ENCODE measurements around the gene ZDHHC8. TPM values are rescaled to one million over a fixed set of nuclear protein-coding genes. Genes with fewer than 3 reads are reported as not detected.

ZDHHC8 gene
- total and polyA plus RNA-seq, 10 of the 15 experiments (the other 5 are each of a cell fraction or from before 2014, with no cell fraction given), result 0.03 to 46.3 (median 5.3) TPM

GRCh38 chr22:20137113-20137512 is 5.5 kb downstream of the ZDHHC8 start:
- no peak for FAIRE-seq
- Histone ChIP-seq H3K9me3 (replicated peaks; ENCODE audit: control insufficient read depth, insufficient read depth, low read length) (no peaks in the 10 kb centered on the region), H3K4me2 (ENCODE audit: control insufficient read depth, insufficient read depth) (no peak overlapping the region), H3K79me2 (ENCODE audit: control insufficient read depth, insufficient read depth, low read length) (peaks cover 7% of the 10 kb centered on the region), H2AFZ (ENCODE audit: control insufficient read depth, low read depth, low read length) (no peak overlapping the region), H3K36me3 (ENCODE audit: control insufficient read depth in 2 of 2, insufficient read depth in 2 of 2, low read length in 1 of 2) (no peaks in the 10 kb centered on the region; a peak in 1 of 4 replicates), H3K27ac (ENCODE audit: control insufficient read depth, insufficient read depth) (no peak overlapping the region), H3K9ac (ENCODE audit: control insufficient read depth, insufficient read depth, low read length) (no peak overlapping the region), H3K4me3 (no peak overlapping the region), H3K27me3 (replicated peaks in 1 of 2; ENCODE audit: control insufficient read depth in 2 of 2, insufficient read depth in 2 of 2, low read length in 1 of 2) (no peaks in the 10 kb centered on the region), H3K4me1 (ENCODE audit: control insufficient read depth, insufficient read depth, low read length) (peaks cover 9% of the 10 kb centered on the region), H4K20me1 (ENCODE audit: control insufficient read depth, insufficient read depth) (no peaks in the 10 kb centered on the region)
- in situ Hi-C loops (cut with MboI), result no loop called here
- POLR2A ChIA-PET, result no interaction called here
- SMC1A ChIA-PET (ENCODE audit: uncharacterized antibody, unreplicated experiment), result no interaction called here
- 71% methylated on average over 13 of the region's 13 CpGs for WGBS (ENCODE audit: insufficient coverage, insufficient replicate concordance, low lambda C conversion rate, missing lambda C conversion rate)
- no peak for ATAC-seq
- DNase-seq (ENCODE audit: low read depth, low spot score), result no peak
- RAD21 ChIA-PET (ENCODE audit: unreplicated experiment), result no interaction called here
- CTCF ChIA-PET, result no interaction called here
- BruUV-seq (replicated peaks), result no TSS peak
- intact Hi-C loops (cut with micrococcal nuclease; ENCODE audit: unreplicated experiment), result no loop called here
- TF ChIP-seq ZNF384 (IDR thresholded peaks at IDR 0.05; ENCODE audit: borderline replicate concordance, low read depth, low read length) (no peak), IKZF2 (IDR thresholded peaks at IDR 0.05) (no peak), TCF7 (IDR thresholded peaks at IDR 0.05; ENCODE audit: borderline replicate concordance) (no peak), WRNIP1 (IDR thresholded peaks at IDR 0.05; ENCODE audit: borderline replicate concordance, low read depth, low read length) (no peak), SP1 (IDR thresholded peaks at IDR 0.05; ENCODE audit: low read depth, low read length) (no peak), ZBTB11 (CRISPR knock-in tag; IDR thresholded peaks at IDR 0.05) (no peak), POLR2AphosphoS5 (IDR thresholded peaks at IDR 0.05; ENCODE audit: low read length) (no peak)

Data from GM12878 (cell line).